Esophagus (tissue), 2 donors: ENCODE data around the gene RIMS1. TPM values are rescaled to one million over a fixed set of nuclear protein-coding genes. Genes with fewer than 3 reads are reported as not detected.
A peak's percentile ranks its signal among the peaks of the same experiment; 100 is the strongest.

Experiments used
- H3K27ac ChIP-seq, 2 donors: one replicate each; pipeline ENCODE4 v1.5.1; 2013; ENCODE audit warnings: low read depth in 2 of 2, mild to moderate bottlenecking in 2 of 2, inconsistent platforms in 1 of 2, low read length in 1 of 2, moderate library complexity in 1 of 2
- H3K27me3 ChIP-seq, 2 donors: one replicate each; pipeline ENCODE4 v1.6.1; 2013; ENCODE audit warnings: low read length in 2 of 2, control low read depth in 1 of 2, mild to moderate bottlenecking in 1 of 2; ENCODE audit not compliant: insufficient read depth in 2 of 2, control insufficient read depth in 1 of 2
- H3K36me3 ChIP-seq, 2 donors: one replicate each; pipeline ENCODE4 v1.6.1; 2013; ENCODE audit warnings: low read length in 1 of 2; ENCODE audit not compliant: control insufficient read depth in 2 of 2, insufficient read depth in 2 of 2
- H3K4me1 ChIP-seq, 2 donors: one replicate each; pipeline ENCODE4 v1.6.1; 2013; ENCODE audit warnings: low read length in 1 of 2; ENCODE audit not compliant: control insufficient read depth in 2 of 2, insufficient read depth in 2 of 2
- H3K4me3 ChIP-seq, 2 donors: one replicate each; pipeline ENCODE4 v1.5.1; 2013; ENCODE audit warnings: low read length in 2 of 2, mild to moderate bottlenecking in 2 of 2, low read depth in 1 of 2, moderate library complexity in 1 of 2
- H3K9me3 ChIP-seq, 2 donors: one replicate each; pipeline ENCODE4 v1.6.1; 2013; ENCODE audit warnings: mild to moderate bottlenecking in 2 of 2, low read depth in 1 of 2, low read length in 1 of 2, moderate library complexity in 1 of 2; ENCODE audit not compliant: control insufficient read depth in 2 of 2, insufficient read depth in 1 of 2
- WGBS, 2 donors: extraction: QIAGEN DNeasy Blood & Tissue Kit; methylation state at CpG; one replicate each; pipeline ENCODE4 v1.1.7; 2013; 5-methylcytosine and 5-hydroxymethylcytosine counted together
- polyA plus RNA-seq, 2 donors: library from polyadenylated mRNA; stranded (reverse); fragments of 200-250 nt; gene quantifications; one replicate each; pipeline ENCODE4 v1.2.3, GENCODE V29; 2013
- donor health status: healthy with polysubstance abuse.
- donor health status: Bipolar disorder and iron deficiency.

Gene RIMS1
- polyA plus RNA-seq, 2 donors: 0.45 to 1.0 TPM

- no peaks in the 10 kb centered on the region for H3K4me1 ChIP-seq
- no peak overlapping the region for H3K27ac ChIP-seq
- H3K27me3 ChIP-seq: no peaks in the 10 kb centered on the region
- H3K36me3 ChIP-seq: no peaks in the 10 kb centered on the region
- H3K9me3 ChIP-seq: no peaks in the 10 kb centered on the region
- H3K4me3 ChIP-seq: no peak overlapping the region
Measured at GRCh38 chr6:72132851-72133250, 246.5 kb downstream of the RIMS1 start.

GRCh38 chr6:72133324-72133723, 247.0 kb downstream of the RIMS1 start:
- no peak overlapping the region for H3K27ac ChIP-seq
- H3K27me3 ChIP-seq: no peaks in the 10 kb centered on the region
- H3K4me3 ChIP-seq: no peak overlapping the region
- no peaks in the 10 kb centered on the region for H3K9me3 ChIP-seq
- no peaks in the 10 kb centered on the region for H3K36me3 ChIP-seq
- no peaks in the 10 kb centered on the region for H3K4me1 ChIP-seq
- WGBS, 2 donors: 69% methylated on average over 1 of the region's 1 CpG

GRCh38 chr6:72140795-72141194, 254.4 kb downstream of the RIMS1 start:
- Histone ChIP-seq H3K36me3 (no peaks in the 10 kb centered on the region), H3K27me3 (no peaks in the 10 kb centered on the region), H3K4me3 (no peak overlapping the region), H3K27ac (no peak overlapping the region), H3K9me3 (no peaks in the 10 kb centered on the region), H3K4me1 (no peaks in the 10 kb centered on the region)

GRCh38 chr6:72149715-72150114, 263.4 kb downstream of the RIMS1 start:
- H3K4me3 ChIP-seq: no peak overlapping the region
- H3K9me3 ChIP-seq: peaks cover 0 to 7% of the 10 kb centered on the region in 2 donors
- WGBS, 2 donors: 58 to 69% methylated on average over 3 of the region's 3 CpGs
- no peak overlapping the region for H3K27ac ChIP-seq
- H3K27me3 ChIP-seq: no peaks in the 10 kb centered on the region
- H3K36me3 ChIP-seq: no peaks in the 10 kb centered on the region
- no peaks in the 10 kb centered on the region for H3K4me1 ChIP-seq

GRCh38 chr6:72151742-72152141, 265.4 kb downstream of the RIMS1 start:
- no peaks in the 10 kb centered on the region for H3K27me3 ChIP-seq
- H3K4me3 ChIP-seq: no peak overlapping the region
- 56 to 85% methylated on average over 2 of the region's 2 CpGs for WGBS, 2 donors
- H3K4me1 ChIP-seq: no peaks in the 10 kb centered on the region
- H3K36me3 ChIP-seq: no peaks in the 10 kb centered on the region
- peaks cover 0 to 7% of the 10 kb centered on the region in 2 donors for H3K9me3 ChIP-seq
- H3K27ac ChIP-seq: no peak overlapping the region

- H3K36me3 ChIP-seq: no peaks in the 10 kb centered on the region
- no peaks in the 10 kb centered on the region for H3K4me1 ChIP-seq
- no peak overlapping the region for H3K27ac ChIP-seq
- H3K4me3 ChIP-seq: no peak overlapping the region
- no peaks in the 10 kb centered on the region for H3K27me3 ChIP-seq
- H3K9me3 ChIP-seq: no peaks in the 10 kb centered on the region
- WGBS, 2 donors: 39 to 43% methylated on average over 2 of the region's 2 CpGs
Measured at GRCh38 chr6:72175916-72176315, 289.6 kb downstream of the RIMS1 start.

- Histone ChIP-seq H3K27me3 (peaks cover 0 to 6% of the 10 kb centered on the region in 2 donors), H3K36me3 (no peaks in the 10 kb centered on the region), H3K4me1 (peaks cover 0 to 7% of the 10 kb centered on the region in 2 donors), H3K4me3 (peak overlapping the region; percentile 27 to 37), H3K9me3 (no peaks in the 10 kb centered on the region), H3K27ac (no peak overlapping the region)
- WGBS, 2 donors: 6 to 9% methylated on average over 93 to 100 of the region's 100 CpGs
Measured at GRCh38 chr6:72182337-72183246, 296.2 kb downstream of the RIMS1 start.

GRCh38 chr6:72203983-72204382, 317.6 kb downstream of the RIMS1 start:
- H3K4me1 ChIP-seq: no peaks in the 10 kb centered on the region
- WGBS, 2 donors: 57 to 65% methylated on average over 2 of the region's 2 CpGs
- no peaks in the 10 kb centered on the region for H3K27me3 ChIP-seq
- no peak overlapping the region for H3K4me3 ChIP-seq
- H3K9me3 ChIP-seq: no peaks in the 10 kb centered on the region
- H3K36me3 ChIP-seq: no peaks in the 10 kb centered on the region
- no peak overlapping the region for H3K27ac ChIP-seq

- H3K9me3 ChIP-seq: no peaks in the 10 kb centered on the region
- no peaks in the 10 kb centered on the region for H3K36me3 ChIP-seq
- no peak overlapping the region for H3K4me3 ChIP-seq
- H3K4me1 ChIP-seq: no peaks in the 10 kb centered on the region
- H3K27ac ChIP-seq: no peak overlapping the region
- no peaks in the 10 kb centered on the region for H3K27me3 ChIP-seq
Measured at GRCh38 chr6:72205500-72205899, 319.1 kb downstream of the RIMS1 start.

GRCh38 chr6:72206606-72207005, 320.3 kb downstream of the RIMS1 start:
- no peaks in the 10 kb centered on the region for H3K36me3 ChIP-seq
- H3K9me3 ChIP-seq: no peaks in the 10 kb centered on the region
- no peaks in the 10 kb centered on the region for H3K4me1 ChIP-seq
- H3K27me3 ChIP-seq: no peaks in the 10 kb centered on the region
- no peak overlapping the region for H3K4me3 ChIP-seq
- H3K27ac ChIP-seq: no peak overlapping the region
- WGBS, 2 donors: 76 to 85% methylated on average over 3 of the region's 3 CpGs
